M059J (cell line): Measurements from ENCODE around the gene POPDC3. TPM values are rescaled to one million over a fixed set of nuclear protein-coding genes. Genes with fewer than 3 reads are reported as not detected.
A peak's percentile ranks its signal among the peaks of the same experiment; 100 is the strongest.

Experiments used
- DNase-seq: peaks from one replicate; pipeline ENCODE4 v3.0.0-alpha.2; 2012; ENCODE audit warnings: low read depth
- total RNA-seq: library from RNA; depleted of rRNA; stranded (reverse); fragments of >200 nt; shearing (Covaris generic); gene quantifications from 2 replicates; pipeline ENCODE4 v1.2.3, GENCODE V29; 2014; rRNA removed

The POPDC3 gene
- total RNA-seq, 1 experiment from 2014 or later: 0.30 TPM

DNA sequence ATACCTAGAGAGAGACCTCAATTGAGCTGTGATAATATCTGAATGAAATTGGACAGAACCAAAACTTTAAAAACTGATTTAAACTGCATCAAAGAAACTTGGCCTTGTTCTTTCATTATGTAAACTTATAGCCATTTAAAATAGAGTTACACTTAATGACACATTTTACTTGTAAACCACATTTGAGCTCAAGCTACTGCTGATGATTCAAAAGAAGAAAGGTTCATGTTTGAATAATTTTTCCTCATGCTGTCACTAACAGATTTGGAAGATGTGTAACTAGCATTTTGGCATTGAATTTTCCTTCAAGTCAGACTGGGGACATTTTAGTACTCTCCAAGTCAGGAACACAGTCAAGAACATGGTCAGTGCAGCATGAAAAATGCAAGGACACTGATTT lies 26.9 kb downstream of the POPDC3 start:
- no peak for DNase-seq

DNA sequence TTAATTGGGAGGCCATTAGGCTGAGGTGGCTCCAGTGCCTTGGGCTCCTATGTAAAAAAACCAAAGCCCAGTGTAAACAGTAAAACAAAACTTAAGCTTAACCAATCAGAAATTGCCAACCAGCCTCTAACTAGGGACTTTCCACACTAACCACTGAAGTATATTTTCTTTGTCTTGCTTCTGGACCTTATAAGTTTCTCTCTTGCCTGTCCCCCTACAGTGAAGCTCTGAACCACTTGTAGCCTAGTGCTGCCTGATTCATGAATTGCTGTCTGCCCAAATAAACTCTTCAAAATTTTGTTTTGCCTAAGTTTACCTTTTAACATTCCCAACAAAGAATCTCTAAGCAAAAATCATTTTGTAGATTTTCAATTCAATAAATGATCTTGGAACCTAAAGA lies 28.2 kb downstream of the POPDC3 start:
- peak; percentile 43 for DNase-seq

DNA sequence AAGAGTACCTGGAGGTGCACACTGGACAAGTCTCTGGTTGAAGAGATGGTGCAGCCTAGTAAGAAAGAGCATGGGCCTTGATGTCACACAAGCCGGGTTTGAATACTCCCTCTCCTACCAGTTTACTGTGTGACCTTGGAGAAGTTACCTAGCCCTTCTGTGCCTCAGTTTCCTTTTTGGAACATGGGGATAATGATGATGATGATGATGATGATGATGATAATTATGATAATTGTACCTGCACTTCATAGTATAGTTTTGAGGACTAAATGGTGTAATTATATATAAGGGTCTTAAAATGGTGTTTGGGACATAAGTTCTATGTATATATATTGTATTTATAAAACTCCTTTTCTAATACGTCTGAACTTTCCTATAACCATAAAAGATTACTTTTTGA lies 41.7 kb downstream of the POPDC3 start:
- DNase-seq: no peak

DNA sequence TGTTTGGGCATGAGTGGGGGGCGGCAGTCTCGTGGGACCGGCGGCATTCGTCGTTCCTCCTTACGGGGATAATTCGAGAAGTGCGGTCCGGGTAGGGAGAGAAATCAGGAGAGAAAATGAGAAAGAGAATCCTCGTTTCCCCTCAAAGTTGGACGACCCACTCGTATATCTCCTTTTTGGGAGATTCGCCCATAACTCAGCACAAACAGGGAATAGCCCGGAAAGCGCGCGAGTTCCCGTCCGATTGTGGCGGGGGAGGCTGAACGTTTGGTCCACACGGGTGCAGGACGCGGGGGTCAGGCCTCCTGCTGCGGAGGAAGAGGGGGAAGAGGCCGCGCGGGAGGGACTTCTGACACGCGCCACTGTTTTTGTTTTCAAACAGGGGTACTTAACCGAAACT lies 42.4 kb downstream of the POPDC3 start:
- no peak for DNase-seq

DNA sequence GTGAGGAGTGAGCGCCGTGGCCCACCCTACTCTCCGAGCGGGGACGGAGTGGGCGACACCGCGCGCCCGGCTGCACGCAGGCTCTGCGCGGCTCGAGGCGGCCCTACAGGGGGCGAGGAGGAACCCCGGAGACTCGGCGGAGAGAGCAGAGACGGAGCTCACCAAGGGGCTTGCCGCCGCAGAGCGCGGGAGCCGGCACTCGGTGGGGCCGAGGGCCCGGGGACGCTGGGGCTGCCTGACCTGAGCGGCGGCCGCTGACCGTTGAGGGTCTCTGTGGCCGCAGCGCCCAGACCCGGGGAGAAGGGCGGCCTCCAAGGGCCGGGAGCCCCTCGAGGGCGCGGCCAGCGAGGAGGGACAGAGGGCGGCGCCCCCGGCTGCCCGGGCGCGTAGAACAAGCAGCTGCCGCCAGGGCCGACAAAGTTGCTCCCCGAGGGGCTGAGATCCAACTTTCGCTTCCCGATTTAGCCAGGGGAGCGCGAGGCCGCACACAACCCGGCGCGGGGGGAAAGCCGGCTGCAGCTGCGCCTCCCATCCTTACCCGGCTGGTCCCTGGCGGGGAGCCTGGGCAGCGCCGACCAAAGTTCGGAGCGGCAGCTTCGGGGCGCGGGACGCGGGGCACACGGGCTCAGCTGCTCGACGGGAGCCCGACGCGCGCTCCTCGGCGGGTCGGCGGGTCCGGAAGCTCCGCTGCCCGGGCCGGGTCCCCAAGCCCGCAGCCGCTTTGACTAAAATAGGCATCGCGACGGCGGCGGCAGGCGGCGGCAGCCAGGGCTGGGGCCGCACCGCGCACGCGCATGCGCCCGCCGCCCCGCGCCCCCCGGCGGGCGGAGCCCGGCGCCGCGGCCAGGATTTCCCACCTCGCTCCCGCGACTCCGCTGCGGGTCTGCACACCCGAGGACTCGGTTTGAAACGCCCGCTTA lies 43.1 kb downstream of the POPDC3 start:
- peak; percentile 74 for DNase-seq

DNA sequence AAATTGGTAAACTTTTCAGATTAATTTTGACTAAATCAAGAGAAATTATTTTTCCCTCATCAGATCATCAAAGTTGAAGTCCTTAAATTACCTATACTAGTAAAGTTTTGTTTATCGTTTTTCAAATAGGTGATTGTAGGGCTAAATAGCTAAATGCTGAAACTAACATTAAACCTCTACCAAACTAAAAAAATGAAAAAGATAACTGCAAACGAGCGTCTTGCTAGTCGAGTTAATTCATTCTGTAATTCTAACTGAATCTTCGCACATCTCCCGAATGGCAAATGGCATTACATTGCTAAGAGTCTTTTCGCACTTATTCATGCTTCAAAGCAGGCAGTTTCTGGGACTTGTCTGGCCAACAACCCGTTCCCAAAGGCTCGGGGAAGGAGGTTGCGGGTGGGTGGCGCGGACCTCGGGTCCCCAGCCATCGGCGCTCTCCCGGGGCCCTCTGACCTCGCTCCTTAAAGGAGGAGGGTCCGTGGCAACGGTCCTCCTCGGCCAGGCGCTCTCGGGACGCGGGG lies 43.8 kb downstream of the POPDC3 start:
- DNase-seq: peak; percentile 59

DNA sequence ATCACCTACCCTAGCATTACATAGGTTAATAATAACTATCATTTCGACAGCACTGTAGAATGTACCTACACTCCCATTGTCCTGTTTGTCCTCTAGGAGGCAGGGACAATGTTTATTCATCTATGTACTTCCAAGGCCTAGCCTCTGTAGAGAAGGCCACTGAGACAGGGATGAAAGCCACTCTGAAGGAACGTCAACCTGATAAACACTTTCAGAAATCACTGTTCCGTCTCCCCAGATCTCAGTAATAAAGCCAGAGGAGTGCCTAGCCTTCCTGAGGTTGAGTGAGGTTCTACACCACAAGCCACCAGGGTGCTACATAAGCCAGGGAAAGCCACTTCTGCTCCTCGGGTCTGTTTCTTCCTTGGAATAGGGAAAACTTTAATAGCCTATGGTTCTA lies 44.8 kb downstream of the POPDC3 start:
- peak; percentile 65 for DNase-seq

DNA sequence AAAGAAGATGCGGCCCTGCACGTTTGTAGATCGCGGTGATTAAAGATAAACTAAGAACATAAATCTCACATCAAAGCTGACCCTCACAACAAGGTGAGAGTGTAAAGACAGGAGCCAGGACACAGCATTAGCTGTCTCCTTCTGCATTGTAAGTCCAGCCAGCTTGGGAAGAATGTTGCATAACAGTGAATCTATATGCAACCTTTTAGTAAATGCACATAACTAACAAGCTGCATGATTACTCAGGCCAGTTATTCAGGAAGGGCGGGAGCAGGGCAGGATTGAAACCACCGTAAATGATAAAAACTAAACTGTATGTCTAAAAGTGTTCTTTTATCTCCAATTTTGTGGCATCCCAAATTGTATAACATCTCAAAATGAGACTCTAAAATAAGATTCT lies 57.1 kb downstream of the POPDC3 start:
- no peak for DNase-seq

DNA sequence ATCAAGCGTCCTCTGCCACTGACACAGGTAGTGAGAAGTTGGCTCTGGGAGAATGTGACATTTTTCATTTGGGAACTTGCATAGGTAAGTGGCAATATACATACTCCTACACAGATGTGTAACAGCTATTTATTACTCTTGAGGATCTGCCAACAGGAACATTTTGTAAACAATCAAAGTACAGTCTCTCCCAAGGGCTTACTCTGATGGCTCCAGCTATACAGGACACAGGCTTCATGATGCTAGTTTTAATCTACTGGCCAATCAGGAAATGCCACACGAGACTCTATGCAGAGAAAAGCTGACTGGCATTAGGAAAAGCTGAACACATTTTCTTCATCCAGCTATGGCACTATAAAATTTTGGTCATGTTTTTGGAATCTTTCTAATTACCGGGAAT lies 57.8 kb downstream of the POPDC3 start:
- no peak for DNase-seq

DNA sequence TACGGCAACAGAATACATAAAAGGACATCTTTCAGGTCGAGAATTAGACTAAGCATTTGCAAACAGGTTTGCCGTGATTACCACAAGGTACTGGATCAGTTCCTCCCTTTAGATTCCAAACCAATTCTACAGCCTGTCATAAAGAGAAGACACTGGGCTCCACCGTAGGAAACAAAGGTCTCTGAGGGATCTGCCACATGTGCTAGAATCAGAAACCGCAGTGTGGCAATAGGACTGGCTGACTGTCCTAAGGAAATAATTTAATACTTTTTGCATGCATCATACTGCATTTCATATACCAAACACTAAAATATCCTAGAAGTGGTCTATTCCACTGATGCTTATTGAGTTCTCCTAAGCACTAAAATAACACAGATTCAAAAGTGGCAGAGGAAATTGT lies 59.2 kb downstream of the POPDC3 start:
- no peak for DNase-seq

DNA sequence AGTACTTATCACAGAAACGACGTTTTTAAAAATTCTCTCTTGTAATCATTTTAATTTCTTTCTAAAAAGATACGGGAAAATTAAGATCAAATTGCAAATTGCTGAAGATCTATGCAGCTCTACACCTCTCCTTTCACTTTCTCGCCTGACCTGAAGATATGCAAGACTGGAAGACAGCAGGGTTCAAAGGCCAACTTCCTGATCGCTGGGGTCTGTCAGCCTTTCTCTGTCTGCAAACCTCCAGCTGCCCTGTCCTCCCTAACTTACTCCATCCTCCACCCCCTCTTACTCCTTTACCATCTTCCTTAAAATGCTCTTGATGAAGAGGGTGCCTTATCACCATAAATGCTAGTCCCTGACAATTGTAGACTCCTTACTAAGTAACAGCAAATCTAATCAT lies 63.7 kb downstream of the POPDC3 start:
- DNase-seq: no peak

DNA sequence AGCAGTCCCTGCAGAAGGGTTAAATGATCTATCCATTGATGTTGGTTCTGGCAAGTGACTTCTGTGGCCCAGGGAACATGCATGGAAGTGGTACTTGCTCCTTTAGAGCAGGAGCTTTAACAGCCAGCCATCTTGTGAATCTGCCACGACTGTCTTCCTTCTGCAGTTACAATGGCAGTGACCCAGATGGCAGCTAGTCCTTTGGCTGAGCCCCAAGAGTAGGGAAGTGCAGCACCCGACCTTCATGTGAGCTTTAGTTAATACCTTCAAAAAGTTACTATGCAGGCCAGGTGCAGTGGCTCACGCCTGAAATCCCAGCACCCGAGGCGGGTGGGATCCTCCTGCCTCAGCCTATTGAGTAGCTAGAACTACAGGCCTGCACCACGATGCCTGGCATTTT lies 66.4 kb downstream of the POPDC3 start:
- no peak for DNase-seq

DNA sequence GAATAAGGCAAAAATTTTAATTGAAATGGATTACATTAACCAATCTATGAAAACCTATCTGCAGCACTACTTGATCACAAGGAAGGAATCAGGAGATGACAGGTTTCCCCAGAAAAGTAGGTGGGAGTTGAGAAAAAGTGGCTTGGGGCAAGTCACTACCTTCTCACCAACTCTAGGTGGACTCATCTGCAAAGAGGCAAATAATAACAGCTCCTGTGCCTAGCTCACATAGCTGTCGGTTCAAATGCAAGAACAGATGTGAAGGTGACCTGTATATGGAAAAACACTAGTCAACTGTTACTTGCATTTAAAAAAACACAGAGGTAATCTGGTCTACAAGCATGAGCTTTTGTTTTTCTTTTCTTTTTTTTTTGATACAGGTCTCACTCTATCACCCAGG lies 67.2 kb downstream of the POPDC3 start:
- DNase-seq: peak; percentile 7

DNA sequence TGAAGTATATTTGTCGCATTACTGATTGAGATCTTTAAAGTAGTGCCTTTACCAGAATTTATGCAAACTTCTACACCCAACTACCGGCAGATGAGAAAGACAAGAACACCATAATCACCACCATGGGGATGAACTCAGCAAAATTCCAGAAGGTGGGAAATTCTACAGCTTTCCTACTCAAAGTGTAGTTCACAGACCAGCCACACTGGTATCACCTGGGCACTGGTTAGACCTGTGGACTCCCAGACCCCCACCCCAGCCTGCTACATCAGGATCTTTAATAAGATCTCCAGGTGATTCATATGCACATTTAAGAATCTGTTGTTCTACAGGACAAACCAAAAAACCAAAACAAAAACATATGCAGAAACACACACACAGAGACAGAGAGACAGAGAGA lies 67.9 kb downstream of the POPDC3 start:
- no peak for DNase-seq

DNA sequence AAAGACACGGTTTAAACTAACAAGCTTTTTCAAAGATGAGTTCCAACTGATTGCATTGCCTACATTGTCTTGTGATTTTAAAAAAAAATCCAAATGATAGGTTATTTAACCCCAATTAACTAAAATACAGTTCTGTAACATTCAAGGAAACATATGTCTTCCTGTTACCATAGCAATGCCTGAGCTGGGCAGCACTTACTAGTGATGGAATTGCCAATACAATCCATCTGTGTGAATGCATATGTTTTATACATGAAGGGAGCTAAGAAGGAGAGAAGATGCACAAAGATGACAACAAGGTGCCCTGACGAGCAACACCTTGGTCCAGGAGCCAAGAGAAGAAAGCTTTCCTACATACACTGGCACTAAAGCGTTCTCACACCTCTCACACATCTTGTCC lies 68.7 kb downstream of the POPDC3 start:
- DNase-seq: no peak

DNA sequence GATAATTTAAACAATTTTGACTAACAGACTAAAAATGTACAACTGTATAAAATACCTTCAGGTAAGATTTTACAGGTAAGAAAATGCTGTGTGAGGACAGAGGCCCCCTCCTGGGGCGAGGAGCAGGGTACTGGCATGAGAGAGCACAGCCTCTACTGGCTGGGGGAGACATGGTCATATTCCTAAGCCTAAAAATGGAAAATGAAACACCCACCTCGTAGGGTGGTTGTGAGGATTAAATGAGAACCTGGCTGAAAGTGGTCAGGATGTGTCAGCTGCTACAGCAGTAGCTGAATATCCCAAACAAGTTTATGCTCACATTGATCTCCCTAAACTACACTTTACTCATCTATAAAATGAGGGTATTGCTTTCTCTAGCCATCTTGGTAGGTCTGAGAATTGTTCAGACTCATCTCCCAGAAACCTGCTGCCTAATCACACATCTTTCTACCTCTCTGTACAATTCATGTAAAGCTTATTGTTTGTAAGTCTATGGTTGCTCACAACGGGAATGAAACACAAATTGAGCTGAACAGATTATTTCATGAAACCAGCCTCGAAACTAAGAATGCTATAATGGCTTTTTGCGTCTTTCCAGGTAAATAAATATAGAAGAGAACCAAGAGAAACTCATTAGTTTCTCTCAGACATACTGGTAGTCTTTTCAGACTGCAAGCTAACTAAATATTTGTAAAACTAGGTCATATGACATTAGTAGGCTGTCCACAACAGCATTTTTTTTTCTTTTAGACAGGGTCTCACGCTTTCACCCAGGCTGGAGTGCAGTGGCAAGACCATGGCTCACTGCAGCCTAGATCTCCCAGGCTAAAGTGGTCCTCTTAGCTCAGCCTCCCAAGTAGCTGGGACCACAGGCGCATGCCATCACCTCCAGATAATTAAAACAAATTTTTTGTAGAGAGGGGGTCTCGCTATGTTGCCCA lies 69.6 kb downstream of the POPDC3 start:
- DNase-seq: no peak

DNA sequence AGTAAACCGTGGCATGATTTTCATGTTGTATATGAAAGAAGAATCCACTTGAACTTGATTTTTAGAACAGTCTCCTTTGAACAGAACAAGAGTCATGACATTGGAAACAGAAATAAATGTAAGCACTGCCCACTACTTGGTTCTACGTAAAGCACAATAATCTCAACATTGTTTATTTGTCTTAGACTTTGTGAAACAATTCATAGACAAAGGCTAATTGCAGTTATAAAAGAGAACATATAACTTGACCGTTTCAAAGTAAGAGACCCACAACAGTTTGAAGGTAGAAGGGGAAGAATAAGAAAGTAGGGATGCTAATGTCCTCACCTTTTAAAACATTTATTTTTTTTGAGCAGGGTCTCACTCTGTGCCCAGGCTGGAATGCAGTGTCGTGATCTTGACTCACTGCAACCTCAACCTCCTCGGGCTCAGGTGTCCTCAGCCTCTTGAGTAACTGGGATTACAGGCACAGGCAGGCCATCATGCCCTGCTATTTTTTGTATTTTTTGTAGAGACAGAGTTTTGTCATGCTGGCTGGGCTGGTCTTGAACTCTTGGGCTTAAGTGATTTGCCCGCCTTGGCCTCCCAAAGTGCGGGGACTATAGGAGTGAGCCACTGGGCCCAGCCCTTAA lies 71.1 kb downstream of the POPDC3 start:
- DNase-seq: no peak

Other genes with a start within 250 kb of the POPDC3 start
- gene LIN28B, start 222.9 kb downstream of the POPDC3 start, total RNA-seq: 0.07 and 0.27 TPM in 2 replicates
- gene PREP, start 223.1 kb upstream of the POPDC3 start, total RNA-seq: 16.8 and 28.1 TPM in 2 replicates